Loucy (cell line): Measurements from ENCODE around the gene CAV3.

ENCODE experiments used
- H2AFZ ChIP-seq: fragments of 200-600 bp; sonication (generic); 2 replicates; pipeline ENCODE4 v1.6.0; 2016; ENCODE audit warnings: antibody characterized with exemption, mild to moderate bottlenecking, low read length, moderate library complexity
- H3F3A ChIP-seq: fragments of 200-600 bp; 2 replicates; pipeline ENCODE4 v1.6.0; 2016; ENCODE audit warnings: antibody characterized with exemption, low read depth, mild to moderate bottlenecking
- H3K27me3 ChIP-seq: fragments of 200-600 bp; sonication (generic); 2 replicates; pipeline ENCODE4 v1.6.1; 2014; ENCODE audit warnings: low read length, mild to moderate bottlenecking; ENCODE audit not compliant: insufficient read depth, poor library complexity, severe bottlenecking
- H3K36me3 ChIP-seq: fragments of 200-600 bp; sonication (generic); 2 replicates; pipeline ENCODE4 v1.6.1; 2016; ENCODE audit warnings: low read length; ENCODE audit not compliant: insufficient read depth
- H3K4me1 ChIP-seq: fragments of 200-600 bp; sonication (generic); 2 replicates; pipeline ENCODE4 v1.5.1; 2014; ENCODE audit warnings: low read length, mild to moderate bottlenecking; ENCODE audit not compliant: insufficient read depth, poor library complexity, severe bottlenecking
- H3K4me2 ChIP-seq: fragments of 200-600 bp; sonication (generic); 2 replicates; pipeline ENCODE4 v1.6.0; 2014; ENCODE audit warnings: antibody characterized with exemption, low read length, low read depth, mild to moderate bottlenecking; ENCODE audit not compliant: poor library complexity, severe bottlenecking
- H3K4me3 ChIP-seq: fragments of 200-600 bp; sonication (generic); 2 replicates; pipeline ENCODE4 v1.5.1; 2014; ENCODE audit warnings: low read length, mild to moderate bottlenecking, mixed read lengths; ENCODE audit not compliant: poor library complexity, severe bottlenecking
- H3K79me2 ChIP-seq: fragments of 200-600 bp; sonication (generic); 2 replicates; pipeline ENCODE4 v1.6.1; 2014; ENCODE audit warnings: low read length; ENCODE audit not compliant: insufficient read depth
- H3K9ac ChIP-seq: fragments of 200-600 bp; sonication (generic); 2 replicates; pipeline ENCODE4 v1.6.0; 2014; ENCODE audit warnings: mild to moderate bottlenecking, low read depth, low read length, moderate library complexity; ENCODE audit not compliant: poor library complexity, severe bottlenecking
- H3K9me2 ChIP-seq: fragments of 200-600 bp; sonication (generic); replicated peaks from 2 replicates; pipeline ENCODE4 v1.6.1; 2016; ENCODE audit warnings: low read depth, low read length, mixed read lengths
- H3K9me3 ChIP-seq: fragments of 200-600 bp; sonication (generic); 2 replicates; pipeline ENCODE4 v1.6.1; 2014; ENCODE audit warnings: mild to moderate bottlenecking, antibody characterized with exemption, low read length, low read depth; ENCODE audit not compliant: insufficient read depth
- H4K20me1 ChIP-seq: fragments of 200-600 bp; sonication (generic); 2 replicates; pipeline ENCODE4 v1.6.0; 2014; ENCODE audit warnings: antibody characterized with exemption, low read length, mild to moderate bottlenecking; ENCODE audit not compliant: insufficient read depth, poor library complexity, severe bottlenecking
- EZH2phosphoT487 ChIP-seq: fragments of 200-600 bp; IDR thresholded peaks from 2 replicates; pipeline ENCODE4 v1.6.1; 2018; ENCODE audit warnings: antibody characterized with exemption, mild to moderate bottlenecking, moderate library complexity, borderline replicate concordance
- TF ChIP-seq, protein P1 (sequence below): fragments of 200-600 bp; sonication (generic); conservative IDR thresholded peaks from 2 replicates; pipeline ENCODE4 v1.5.1; 2014; ENCODE audit warnings: mild to moderate bottlenecking, antibody characterized with exemption, low read length

CAV3 gene

GRCh38 chr3:8759038-8759707 is 25.6 kb downstream of the CAV3 start:
- H2AFZ ChIP-seq: no peak overlapping the region
- no peaks in the 10 kb centered on the region for H3K79me2 ChIP-seq
- no peaks in the 10 kb centered on the region for H3F3A ChIP-seq
- no peaks in the 10 kb centered on the region for H4K20me1 ChIP-seq
- no peaks in the 10 kb centered on the region for H3K9me2 ChIP-seq
- no peak overlapping the region for H3K4me2 ChIP-seq
- no peaks in the 10 kb centered on the region for H3K27me3 ChIP-seq
- H3K9ac ChIP-seq: no peak overlapping the region
- H3K4me3 ChIP-seq: no peak overlapping the region
- no peaks in the 10 kb centered on the region for H3K4me1 ChIP-seq
- TF ChIP-seq EZH2phosphoT487: no peak
- TF ChIP-seq, protein P1, sequence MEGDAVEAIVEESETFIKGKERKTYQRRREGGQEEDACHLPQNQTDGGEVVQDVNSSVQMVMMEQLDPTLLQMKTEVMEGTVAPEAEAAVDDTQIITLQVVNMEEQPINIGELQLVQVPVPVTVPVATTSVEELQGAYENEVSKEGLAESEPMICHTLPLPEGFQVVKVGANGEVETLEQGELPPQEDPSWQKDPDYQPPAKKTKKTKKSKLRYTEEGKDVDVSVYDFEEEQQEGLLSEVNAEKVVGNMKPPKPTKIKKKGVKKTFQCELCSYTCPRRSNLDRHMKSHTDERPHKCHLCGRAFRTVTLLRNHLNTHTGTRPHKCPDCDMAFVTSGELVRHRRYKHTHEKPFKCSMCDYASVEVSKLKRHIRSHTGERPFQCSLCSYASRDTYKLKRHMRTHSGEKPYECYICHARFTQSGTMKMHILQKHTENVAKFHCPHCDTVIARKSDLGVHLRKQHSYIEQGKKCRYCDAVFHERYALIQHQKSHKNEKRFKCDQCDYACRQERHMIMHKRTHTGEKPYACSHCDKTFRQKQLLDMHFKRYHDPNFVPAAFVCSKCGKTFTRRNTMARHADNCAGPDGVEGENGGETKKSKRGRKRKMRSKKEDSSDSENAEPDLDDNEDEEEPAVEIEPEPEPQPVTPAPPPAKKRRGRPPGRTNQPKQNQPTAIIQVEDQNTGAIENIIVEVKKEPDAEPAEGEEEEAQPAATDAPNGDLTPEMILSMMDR: no peak
- no peaks in the 10 kb centered on the region for H3K36me3 ChIP-seq
- no peaks in the 10 kb centered on the region for H3K9me3 ChIP-seq

- H4K20me1 ChIP-seq: no peaks in the 10 kb centered on the region
- no peaks in the 10 kb centered on the region for H3K79me2 ChIP-seq
- no peak overlapping the region for H2AFZ ChIP-seq
- H3K9ac ChIP-seq: no peak overlapping the region
- no peaks in the 10 kb centered on the region for H3K9me3 ChIP-seq
- H3K9me2 ChIP-seq: no peaks in the 10 kb centered on the region
- no peaks in the 10 kb centered on the region for H3K36me3 ChIP-seq
- no peaks in the 10 kb centered on the region for H3K4me1 ChIP-seq
- no peaks in the 10 kb centered on the region for H3F3A ChIP-seq
- H3K4me3 ChIP-seq: no peak overlapping the region
- TF ChIP-seq EZH2phosphoT487: no peak
- TF ChIP-seq, protein P1: no peak
- no peaks in the 10 kb centered on the region for H3K27me3 ChIP-seq
- H3K4me2 ChIP-seq: no peak overlapping the region
Measured at GRCh38 chr3:8760091-8760490, 26.5 kb downstream of the CAV3 start.

GRCh38 chr3:8760506-8760905 is 26.9 kb downstream of the CAV3 start:
- Histone ChIP-seq H3K79me2 (no peaks in the 10 kb centered on the region), H3K4me3 (no peak overlapping the region), H3K9me2 (no peaks in the 10 kb centered on the region), H3K4me1 (no peaks in the 10 kb centered on the region), H3F3A (no peaks in the 10 kb centered on the region), H3K9me3 (no peaks in the 10 kb centered on the region), H3K4me2 (no peak overlapping the region), H2AFZ (no peak overlapping the region), H3K27me3 (no peaks in the 10 kb centered on the region), H4K20me1 (no peaks in the 10 kb centered on the region), H3K9ac (no peak overlapping the region), H3K36me3 (no peaks in the 10 kb centered on the region)
- TF ChIP-seq, protein P1: no peak
- TF ChIP-seq EZH2phosphoT487: no peak
